Esophagus squamous epithelium (tissue), 4 donors: ENCODE measurements around the gene DENND2A.
"Not testable (repeated sequence)": the region's sequence is repeated elsewhere in the genome, so short reads cannot be mapped to it uniquely, and the experiment has no call there.

ENCODE experiments used
- CTCF ChIP-seq, 6 experiments: fragments of 450-650 bp in 4 of 6; fragments of 200-600 bp in 2 of 6; sonication (generic) in 2 of 6; IDR thresholded peaks; one replicate each; pipeline ENCODE4 v1.5.1; 2016 to 2019; ENCODE audit warnings: antibody characterized with exemption in 6 of 6, mild to moderate bottlenecking in 4 of 6, moderate library complexity in 4 of 6
- POLR2A ChIP-seq, 4 donors: fragments of 450-650 bp; IDR thresholded peaks; one replicate each; pipeline ENCODE4 v1.6.1; 2017; ENCODE audit warnings: antibody characterized with exemption in 4 of 4, mild to moderate bottlenecking in 4 of 4, moderate library complexity in 3 of 4

GRCh38 chr7:140619915-140620510, 20.6 kb downstream of the DENND2A start:
- TF ChIP-seq POLR2A, CTCF (IDR thresholded peaks at IDR 0.05): not testable (repeated sequence)
